HG03521 (cell line): ENCODE measurements around the gene COL4A3.
A peak's percentile ranks its signal among the peaks of the same experiment; 100 is the strongest.

Source experiments
- ATAC-seq: cut with Tn5 transposase; IDR thresholded peaks from one replicate; pipeline ENCODE4 v1.9.1; 2021; ENCODE audit warnings: mild to moderate bottlenecking, moderate library complexity; ENCODE audit not compliant: unreplicated experiment

The COL4A3 gene

DNA sequence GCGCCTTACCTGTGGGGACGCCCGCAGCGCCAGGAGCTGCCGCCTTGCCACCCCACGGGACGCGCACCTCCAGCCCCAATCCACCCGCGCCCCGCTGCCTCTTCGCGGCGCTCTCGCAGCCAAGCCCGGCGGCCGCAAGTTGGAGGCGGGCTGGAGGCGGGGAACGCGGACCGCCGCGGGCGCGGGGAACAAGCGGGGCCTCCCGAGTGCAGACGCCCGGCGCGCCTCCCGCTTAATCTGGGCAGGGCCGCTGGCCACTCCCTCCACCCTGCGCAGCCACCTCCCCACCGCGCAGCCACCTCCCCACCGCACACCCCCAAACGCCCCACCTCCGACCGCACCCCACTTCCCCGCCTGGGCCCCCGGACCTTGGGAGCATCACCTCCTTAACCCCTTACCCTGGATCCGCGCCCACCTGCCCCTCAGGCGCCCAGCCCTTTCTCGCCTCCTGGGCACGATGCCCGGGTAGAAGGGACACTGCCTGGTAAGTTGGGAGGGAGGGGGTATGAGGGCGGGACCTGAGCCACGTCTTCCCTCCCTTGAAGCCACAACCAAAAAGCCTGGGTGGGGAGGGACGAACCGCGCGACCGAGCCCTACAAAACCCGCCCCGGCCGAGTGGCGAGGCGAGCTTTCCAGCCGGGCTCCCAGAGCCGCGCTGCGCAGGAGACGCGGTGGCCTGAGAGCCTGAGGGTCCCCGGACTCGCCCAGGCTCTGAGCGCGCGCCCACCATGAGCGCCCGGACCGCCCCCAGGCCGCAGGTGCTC, at the start of gene COL4A3, which contains the start of gene COL4A4:
TSS of gene COL4A3 (plus strand) at position 627 of the 765 bp plus-strand sequence. CDS start at position 730, 103 bp downstream.
TSS of gene COL4A4 (minus strand) at position 208 of the 765 bp plus-strand sequence. CDS start 16,722 bp downstream, outside the sequence.
- ATAC-seq, result peak; percentile 63

DNA sequence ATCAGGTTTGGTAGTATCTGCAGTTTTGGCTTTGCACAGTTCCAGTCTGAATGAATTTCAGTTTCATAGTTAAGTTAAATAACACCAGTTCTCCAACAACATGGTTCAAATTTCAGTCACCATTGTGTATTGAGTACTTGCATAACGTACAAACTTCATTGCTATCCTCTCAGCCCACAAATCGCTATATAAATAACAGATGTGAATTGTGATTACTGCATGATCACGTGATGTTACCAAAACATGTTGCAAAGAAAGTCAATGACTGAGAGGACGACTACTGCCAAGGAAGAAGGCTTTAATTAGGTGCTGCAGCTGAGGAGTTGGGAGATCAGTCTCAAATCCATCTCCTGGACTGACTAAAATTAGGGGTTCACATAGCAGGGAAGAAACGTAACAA, 48.7 kb upstream of the COL4A3 start:
- no peak for ATAC-seq

DNA sequence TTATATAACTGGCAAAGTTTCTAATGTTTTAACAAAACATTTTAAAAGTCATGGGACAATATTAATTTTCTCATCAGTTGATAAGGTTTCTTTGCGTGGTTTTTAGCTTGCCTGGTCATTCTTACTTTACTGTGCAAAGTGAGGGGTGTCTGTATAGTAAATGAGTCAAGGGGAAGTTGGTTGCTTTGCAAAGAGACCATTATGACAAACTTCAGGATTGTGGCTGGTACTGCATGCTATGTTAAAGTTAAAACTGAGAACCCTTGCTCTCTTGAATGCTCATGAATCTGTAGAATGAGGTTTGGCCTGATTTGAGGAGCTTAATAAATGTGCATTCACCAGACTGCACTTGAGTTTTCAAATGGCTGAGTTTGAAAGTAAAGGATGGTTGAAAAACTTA, 47.4 kb upstream of the COL4A3 start:
- no peak for ATAC-seq

DNA sequence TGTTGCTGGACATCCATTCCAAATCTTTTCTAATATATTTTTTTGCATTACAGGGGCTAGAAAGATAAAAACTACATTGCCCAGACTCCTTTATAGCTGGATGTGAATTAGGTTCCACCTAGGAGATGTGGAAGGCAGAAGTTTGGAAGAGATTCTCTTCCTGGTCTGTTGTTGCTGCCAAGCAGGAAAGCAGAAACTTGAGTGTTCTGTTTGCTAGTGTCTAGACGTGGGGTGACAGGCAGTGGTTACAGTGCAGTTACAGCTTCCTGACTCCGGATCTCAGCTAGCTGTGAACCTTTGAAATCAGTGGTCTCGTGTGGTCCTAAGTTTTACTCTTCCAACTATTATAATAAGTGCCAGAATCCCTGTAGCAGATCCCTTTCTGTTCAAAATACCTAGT, 46.6 kb upstream of the COL4A3 start:
- ATAC-seq, result no peak

DNA sequence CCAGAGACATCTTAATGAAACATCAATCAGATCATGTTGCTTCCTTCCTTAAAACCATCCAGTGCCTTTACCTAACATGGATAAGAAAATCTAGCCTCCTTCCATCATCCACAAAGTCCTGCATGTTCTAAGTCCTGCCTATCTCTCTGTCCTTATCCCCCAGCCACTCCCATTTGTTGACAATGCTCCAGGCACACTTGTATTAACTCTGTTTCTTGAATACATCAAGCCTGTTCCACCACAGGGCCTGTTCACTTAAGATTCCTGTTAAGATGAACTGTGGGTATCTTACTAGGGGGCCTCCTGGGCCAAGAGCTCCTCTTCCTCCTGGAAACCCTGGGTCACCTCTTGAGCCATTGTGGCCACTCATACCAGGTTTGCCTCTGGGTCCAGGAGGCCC, 46.1 kb upstream of the COL4A3 start:
- ATAC-seq, result no peak

DNA sequence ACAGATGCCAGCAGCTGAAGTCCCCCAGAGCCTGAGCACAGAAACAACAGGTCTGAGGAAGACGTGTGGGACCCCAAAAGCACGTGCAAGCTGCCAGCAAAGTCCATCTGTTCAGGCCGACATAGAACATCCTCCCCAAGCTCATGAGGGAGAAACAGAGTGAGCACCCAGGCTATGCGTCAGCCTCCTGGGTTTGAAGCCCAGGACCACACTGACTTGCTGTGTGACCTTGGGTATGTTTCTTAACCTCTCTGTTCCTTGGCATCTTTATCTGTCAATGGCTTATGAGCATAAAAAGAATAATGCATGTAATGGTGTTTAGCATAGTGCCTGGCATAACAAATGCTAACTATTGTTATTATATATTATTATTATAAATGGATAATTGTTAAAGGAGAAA, 40.7 kb upstream of the COL4A3 start:
- no peak for ATAC-seq

DNA sequence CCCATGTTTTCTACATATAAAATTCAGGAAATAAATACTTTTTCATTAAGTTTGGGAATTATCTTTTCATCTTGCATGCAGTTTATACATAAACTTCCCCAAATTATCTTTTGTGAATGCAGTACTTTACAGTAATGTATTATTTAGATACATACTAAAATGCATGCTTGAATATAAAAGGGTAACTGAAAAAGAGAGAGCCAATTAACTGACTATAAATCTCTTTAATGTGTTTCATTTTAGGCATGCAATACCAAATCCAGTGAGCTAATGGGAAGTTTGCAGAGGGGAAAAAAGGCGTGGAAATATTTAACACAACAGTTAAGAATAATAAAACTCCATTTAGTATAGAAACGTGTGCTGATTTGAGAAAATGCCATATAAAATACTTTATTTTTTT, 39.6 kb upstream of the COL4A3 start:
- no peak for ATAC-seq

DNA sequence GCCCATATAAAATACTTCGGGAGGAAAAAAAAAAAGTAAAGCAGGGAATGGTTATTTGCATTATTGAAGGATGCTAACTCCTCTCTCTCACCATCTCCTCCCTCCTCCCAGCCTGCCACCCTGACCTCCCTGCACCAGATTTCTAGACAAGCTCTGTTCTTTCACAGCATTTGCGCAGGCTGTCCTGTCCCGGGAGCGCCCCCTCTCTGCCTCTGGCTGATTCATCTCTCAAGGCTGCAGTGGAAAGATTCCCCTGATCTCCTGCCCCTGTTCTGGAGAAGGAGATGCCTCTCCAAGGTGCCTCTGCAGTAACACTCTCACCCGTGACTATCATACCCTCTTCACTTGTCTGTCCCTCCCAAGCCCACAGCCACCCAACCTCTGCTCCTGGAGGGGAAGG, 38.9 kb upstream of the COL4A3 start:
- ATAC-seq, result no peak

DNA sequence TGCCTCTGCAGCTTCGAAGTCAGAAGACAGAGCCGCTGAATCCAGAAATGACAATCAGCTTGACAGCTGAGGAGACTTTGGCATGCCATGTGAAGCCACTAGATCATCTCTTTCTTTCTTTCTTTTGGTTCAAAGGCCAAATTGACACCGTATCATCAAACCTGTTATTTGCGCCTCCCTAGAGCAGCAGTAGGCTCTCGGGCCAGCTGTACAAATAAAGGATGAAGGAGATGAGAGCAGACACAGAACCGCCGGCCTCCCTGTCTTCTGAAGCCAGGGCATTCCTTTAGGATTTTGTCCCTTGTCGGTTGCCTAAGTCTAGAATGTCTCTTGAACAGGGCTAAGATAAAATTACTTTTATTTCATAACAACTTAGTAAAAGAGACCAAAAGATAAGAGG, 37.2 kb upstream of the COL4A3 start:
- no peak for ATAC-seq

DNA sequence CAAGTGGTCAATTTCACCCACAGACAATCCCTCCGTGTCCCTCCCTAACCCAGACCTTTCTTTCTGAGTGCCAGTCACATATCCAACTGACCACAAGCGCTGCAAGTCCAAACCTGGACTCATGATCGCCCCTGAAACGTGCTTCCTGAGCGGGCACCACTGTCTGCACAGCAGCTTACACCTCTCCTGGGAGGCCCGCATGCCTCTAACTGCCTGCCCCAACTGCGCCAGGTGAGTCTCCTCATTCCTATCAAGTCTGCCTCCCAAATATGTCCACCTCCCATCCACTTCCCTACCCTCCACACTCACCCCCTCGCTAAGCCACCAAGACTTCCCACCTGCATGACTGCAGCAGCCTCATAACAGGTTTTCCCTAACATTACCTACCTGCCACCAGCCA, 33.8 kb upstream of the COL4A3 start:
- no peak for ATAC-seq

DNA sequence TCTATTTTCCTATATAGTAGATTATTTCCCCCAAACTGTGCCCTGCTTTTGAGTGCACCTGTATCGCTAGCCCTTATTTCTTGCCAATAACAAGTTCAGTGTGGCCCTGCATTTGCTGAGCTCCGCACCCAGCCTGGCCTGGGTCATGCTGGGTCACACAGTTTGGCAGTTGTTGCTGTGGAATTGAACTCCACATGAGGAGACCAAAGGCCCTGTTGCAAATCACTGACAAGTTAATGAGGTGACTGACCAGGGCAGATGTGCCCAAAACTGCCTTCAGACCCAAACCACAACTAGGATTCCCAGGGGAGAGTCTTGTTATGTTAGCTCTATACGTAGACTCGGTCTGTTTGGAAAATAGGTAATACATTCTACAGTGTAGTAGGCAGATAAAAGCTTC, 31.4 kb upstream of the COL4A3 start:
- no peak for ATAC-seq

DNA sequence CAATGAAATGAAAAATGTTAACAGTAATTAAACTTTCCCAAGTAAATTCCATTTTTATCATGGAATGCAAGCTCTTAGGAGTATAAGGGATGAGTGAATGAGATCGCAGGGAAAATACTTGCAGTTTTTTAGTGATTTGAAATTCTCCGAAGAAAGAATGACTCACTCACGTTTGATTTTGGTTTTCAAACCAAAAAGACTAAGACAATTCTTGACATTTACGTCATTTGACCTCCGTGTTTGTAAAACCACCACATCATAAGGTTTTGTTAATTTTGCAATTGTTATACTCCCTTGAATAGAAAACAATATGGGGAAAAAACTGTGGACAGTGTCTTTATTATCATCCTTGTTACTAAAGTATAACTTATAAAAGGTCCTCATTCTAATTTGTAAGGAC, 29.8 kb upstream of the COL4A3 start:
- no peak for ATAC-seq

DNA sequence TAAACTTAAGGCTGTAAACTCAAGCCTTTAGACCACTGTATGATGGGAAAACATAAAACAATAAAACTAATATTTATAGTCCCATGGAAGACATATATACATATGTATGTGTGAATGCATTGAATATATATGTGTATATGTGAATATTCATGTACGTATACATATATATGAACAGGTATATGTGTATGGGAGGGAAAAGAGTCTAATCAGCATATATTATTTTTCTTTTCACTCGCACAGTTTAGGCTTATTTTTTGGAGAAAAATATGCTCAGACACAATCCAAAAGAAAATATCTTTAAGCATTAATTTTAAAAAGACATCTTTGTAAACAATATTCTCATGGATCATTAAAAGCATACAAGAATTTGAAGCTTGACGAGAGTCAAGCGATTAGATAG, 23.1 kb upstream of the COL4A3 start:
- no peak for ATAC-seq

DNA sequence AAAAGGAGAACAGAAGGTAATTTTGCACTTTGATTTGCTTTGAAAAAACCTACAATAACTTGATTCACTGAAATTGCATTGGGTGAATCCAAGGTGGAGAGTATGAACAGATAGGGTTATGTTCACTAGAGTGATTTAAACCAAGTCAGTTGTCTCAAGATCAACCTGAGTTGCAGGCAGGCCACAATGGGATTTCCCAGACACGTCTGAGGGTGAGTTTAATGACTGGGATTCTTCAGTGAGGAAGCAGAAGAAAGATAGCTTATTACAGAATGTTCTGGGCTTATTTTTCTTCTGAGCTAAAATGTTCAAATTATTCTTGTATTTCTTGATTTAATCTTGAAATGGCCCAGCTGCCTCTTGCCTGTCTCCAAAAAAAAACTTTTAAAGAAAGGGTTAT, 20.5 kb upstream of the COL4A3 start:
- no peak for ATAC-seq

DNA sequence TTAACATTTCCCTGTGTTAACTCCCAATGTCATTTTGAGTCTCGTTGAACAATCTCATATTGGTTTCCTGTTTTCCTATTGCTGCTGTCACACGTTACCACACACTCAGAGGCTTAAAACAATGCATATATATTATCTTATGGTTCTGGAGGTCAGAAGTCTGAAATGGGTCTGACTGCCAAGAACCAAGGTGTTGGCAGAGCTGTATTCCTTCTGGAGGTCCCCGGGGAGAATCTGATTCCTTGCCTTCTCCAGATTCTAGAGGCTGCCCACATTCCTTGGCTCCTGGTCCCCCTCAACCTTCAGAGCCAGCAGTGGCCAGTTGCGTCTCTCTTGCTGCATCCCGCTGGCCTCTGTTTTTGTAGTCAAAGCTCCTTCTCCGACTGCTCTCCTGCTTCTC, 18.0 kb upstream of the COL4A3 start:
- no peak for ATAC-seq

DNA sequence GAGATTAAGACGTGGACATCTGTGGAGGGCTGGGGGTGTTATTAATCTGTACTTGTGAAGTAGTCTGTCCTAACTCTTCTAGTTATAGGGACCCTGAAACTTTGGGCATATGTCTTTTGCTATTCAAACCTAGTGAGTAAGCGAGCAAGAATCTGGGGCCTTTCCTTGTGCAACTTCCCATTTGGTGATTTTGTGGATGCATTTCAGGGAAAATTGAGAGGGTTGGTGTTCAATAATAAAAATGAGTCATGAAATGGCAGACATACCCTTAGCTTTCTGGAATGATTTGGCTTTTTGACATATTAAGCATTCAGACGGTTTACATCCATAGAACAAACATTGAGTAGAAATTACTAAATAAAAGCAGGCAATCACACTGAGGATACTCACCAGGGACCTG, 17.4 kb upstream of the COL4A3 start:
- ATAC-seq, result no peak

DNA sequence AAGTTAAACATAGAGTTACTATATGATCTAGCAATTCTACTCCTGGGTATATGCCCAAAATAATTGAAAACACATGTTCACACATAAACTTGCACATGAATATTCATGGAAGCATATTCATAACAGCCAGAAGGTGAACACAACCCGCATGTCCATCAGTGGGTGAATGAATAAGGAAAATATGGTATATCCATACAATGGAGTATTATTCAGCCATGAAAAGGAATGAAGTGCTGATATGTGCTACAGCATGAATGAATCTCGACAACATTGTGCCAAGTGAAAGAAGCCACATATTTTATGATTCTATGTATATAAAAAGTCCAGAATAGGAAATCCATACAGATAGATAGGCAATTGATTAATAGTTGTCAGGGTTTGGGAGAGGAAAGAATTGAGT, 16.3 kb upstream of the COL4A3 start:
- no peak for ATAC-seq

DNA sequence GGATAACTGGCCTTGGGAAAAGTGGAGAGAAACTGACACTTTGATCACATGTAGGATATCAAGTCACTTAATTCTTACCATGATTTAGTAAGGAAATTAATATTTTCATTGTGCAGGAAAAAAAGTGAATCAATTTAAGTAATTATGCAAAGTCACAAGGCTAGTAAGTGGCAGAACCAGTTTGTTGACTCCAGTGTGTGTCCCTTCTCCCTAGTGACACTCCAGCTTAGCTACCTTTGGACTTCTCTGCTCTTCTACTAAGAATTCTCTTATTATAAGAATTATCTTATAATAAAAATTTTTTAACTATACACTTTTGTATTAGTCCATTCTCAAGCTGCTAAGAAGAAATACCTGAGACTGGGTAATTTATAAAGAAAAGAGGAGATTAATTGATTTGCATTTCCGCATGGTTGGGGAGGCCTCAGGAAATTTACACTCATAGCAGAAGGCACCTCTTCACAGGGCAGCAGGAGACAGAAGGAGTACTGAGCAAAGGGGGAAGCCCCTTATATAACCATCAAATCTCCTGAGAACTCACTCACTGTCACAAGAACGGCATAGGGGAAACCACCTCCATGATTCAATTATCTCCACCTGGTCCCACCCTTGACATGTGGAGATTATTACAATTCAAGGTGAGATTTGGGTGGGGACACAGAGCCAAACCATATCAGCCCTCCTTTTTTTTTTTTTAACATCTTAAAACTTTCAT, 14.0 kb upstream of the COL4A3 start:
- no peak for ATAC-seq

DNA sequence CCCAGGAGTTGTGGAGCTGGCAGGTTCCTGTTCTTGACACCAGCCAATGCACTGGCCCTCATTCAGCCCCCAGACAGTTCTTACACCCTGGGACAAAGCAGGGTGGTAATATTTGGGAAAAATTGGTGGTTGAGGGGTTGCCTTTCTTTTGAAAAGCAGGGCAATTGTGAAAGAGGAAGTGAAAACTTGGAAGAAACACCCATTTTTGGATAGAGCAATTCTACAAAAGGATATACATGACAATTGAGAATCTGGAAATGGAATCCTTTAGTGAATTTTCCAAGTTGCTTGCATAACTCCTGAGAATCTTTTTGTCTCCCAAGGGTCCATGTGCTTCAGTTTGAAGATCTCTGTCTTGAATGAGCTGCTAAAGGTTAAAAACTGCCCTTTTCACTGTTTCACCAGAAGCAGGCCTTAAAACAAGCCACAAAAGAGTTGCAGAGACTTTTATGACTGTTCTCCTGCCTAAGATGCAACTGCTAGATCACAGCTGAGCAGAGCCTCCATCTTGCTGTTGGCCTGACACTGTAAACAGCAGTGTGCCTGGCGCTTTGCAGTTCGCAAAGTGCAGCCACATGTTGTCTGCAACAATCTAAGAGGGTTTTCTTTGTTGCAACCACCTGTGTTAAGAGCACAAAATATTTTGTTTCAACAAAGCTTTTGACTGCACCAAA, 12.2 kb upstream of the COL4A3 start:
- ATAC-seq, result no peak

DNA sequence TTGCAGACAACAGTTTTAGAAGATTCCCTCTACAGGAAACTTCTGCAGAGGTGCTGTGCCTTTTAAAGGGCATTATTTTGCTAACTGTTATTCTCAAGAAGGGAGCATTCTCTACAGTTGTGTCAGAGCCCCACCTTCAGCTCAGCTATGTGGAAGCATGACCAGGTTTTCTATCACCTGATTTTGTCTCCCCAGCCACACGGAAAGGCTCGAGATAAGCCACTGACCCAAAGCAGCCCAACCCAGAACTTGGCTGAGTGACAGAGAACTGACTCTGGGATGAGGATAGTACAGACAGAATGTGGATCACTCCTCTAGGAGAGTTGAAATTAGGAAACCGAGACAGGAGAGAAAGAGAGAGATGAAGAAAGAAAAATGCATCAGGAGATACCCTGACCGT, 11.1 kb upstream of the COL4A3 start:
- ATAC-seq, result no peak

DNA sequence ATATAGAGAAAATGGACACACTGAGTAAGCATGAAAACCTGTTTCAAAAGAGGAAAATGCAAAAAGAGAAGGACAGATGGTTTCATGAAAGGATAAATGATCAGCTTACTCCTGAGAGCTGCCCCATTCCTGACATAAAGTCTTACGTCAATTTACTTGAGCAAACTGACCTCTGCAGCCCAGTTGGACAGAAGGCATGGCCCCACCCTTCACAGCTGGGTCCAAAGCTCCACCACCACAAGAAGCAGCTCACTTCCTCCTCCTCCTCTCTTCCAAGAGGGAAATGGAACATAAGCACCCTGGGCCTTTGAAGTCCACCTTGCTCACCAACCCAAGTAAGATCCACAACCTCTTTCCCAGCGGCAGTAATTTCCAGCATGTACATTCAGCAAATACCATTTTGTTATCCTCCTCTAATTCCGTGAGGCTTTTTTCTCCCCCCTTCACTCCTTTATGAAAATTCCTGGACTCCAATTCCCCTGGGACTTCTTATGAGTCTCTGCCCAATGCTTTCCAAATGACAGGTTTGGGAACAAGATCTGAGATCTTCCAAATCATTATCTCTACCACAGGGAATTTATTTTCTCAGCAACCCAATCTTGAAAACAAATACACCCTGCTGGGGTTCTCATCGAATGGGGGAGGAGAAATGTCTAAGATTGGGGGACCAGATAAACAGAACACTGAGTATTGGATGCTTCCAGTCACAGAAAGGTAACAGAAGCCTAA, 10.5 kb upstream of the COL4A3 start:
- no peak for ATAC-seq
